ENCODE measurements around the gene ZNF598.
"Not testable (repeated sequence)": the region's sequence is repeated elsewhere in the genome, so short reads cannot be mapped to it uniquely, and the experiment has no call there.

The ZNF598 gene

GRCh38 chr16:1975432-1976215 is 34.0 kb downstream of the ZNF598 start:
- DNase-seq (ENCODE audit: low read depth in 2 of 2), result no peak

DNA sequence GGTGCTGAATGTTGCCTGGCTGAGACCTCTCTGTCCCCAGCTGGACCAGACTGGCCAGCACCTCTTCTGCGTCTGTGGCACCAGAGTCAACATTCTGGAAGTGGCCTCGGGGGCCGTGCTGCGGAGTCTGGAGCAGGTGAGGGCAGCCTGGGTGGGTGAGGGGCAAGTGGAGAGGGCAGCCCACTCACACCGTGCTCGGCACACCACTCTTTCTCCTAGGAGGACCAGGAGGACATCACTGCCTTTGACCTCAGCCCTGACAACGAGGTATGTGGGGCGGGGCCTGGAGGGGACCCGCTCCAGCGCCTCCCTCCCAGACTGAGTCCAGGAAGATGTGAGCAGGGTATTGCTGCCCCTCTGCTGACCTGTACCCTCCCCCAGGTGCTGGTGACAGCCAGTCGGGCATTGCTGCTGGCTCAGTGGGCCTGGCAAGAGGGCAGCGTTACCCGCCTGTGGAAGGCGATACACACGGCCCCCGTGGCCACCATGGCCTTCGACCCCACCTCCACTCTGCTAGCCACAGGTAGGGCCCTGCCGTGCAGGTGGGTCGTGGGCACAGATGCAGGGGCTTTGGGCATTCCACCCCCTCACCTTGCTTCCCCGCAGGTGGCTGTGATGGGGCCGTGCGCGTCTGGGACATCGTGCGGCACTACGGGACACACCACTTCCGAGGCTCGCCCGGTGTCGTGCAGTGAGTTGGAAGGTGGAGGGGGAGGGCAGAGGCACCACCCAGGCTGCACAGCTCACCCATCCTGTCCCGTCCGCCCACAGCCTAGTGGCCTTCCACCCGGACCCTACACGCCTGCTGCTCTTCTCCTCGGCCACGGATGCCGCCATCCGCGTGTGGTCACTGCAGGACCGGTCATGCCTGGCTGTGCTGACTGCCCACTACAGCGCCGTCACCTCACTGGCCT is 35.2 kb downstream of the ZNF598 start:
- no peak for DNase-seq (ENCODE audit: low read depth in 2 of 2)

- no peak for DNase-seq (ENCODE audit: low read depth in 2 of 2)
These were observed 36.0 kb downstream of the ZNF598 start for GRCh38 chr16:1973461-1974156.

- no peak for DNase-seq (ENCODE audit: low read depth in 2 of 2)
These were observed 37.1 kb downstream of the ZNF598 start for GRCh38 chr16:1972490-1972877.

DNA sequence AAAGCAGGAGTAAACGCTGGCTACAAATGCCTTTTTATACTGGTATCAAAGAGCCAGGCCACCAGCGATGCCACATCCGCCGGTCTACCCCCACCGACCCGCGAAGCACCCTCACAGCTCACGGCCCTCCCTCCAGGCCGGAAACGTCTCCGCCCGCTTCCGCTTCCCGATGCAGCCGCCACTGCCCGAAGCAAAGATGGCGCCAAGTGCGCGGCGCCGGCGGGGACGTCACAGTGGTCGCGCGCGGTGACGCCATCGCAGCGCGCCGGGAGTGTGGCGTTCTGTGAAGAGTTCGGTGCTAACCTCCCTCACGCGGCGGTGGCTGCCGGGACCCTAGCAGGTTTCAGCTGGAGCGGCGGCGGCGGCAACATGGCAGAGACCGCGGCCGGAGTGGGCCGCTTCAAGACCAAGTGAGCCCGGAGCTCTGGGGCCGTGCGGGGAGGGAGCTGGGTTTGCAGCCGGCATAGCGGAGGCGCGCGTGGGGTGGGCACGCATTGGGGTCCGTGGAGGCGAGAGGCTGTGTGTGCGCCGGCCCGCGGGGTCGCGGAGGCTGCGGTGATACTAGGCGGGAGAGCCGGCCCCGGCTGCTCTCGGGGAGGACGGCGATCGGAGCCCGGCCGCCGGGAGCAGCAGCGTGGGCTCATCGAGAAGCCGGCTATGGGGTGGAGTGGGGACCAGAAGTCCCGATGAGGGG is 37.7 kb downstream of the ZNF598 start, which contains the start of gene TBL3:
TSS of gene TBL3 (plus strand) at position 258 of the 694 bp plus-strand sequence. CDS start at position 370, 112 bp downstream.
- peak; percentile 91 to 95 for DNase-seq (ENCODE audit: low read depth in 2 of 2)

DNA sequence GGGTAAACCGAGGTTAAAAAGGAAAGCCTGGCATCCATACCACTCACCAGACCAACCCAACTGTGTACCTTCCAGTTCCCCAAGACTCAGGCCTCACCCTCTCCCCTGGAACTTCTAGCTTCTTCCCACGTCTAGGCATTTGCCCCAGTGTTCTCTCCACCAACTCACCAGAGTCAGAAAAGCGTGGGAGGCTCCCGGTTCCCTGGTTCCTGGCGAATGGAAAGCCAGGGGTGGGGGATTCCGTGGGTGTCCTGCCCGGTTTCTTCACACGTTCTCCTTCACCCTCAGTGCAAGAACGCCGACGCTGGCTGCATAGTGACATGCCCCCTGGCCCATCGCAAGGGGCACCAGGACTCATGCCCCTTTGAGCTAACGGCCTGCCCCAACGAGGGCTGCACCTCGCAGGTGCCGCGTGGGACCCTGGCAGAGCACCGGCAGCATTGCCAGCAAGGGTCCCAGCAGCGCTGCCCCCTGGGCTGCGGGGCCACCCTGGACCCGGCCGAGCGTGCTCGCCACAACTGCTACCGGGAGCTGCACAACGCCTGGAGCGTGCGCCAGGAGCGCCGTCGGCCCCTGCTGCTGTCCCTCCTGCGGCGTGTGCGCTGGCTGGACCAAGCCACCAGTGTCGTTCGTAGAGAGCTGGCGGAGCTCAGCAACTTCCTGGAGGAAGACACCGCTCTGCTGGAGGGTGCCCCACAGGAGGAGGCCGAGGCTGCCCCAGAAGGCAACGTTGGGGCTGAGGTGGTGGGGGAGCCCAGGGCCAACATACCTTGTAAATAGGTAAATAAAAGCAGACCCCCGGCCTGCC is 41.3 kb downstream of the ZNF598 start:
- no peak for DNase-seq (ENCODE audit: low read depth in 2 of 2)

- no peak for DNase-seq (ENCODE audit: low read depth in 2 of 2)
These were observed 43.2 kb downstream of the ZNF598 start, which contains the start of gene RNF151 for GRCh38 chr16:1966460-1966859. RNF151 (plus strand) TSS chr16:1966856; CDS start chr16:1966882, 26 bp downstream.

- DNase-seq (ENCODE audit: low read depth in 2 of 2), result no peak
These were observed 44.1 kb downstream of the ZNF598 start for GRCh38 chr16:1965396-1966001.

GRCh38 chr16:1964506-1965395 is 44.9 kb downstream of the ZNF598 start, which contains the start of gene RPS2:
RPS2 (minus strand) TSS chr16:1964826; CDS start chr16:1964625, 201 bp downstream.
- peak; percentile 92 to 94 for DNase-seq (ENCODE audit: low read depth in 2 of 2)

DNA sequence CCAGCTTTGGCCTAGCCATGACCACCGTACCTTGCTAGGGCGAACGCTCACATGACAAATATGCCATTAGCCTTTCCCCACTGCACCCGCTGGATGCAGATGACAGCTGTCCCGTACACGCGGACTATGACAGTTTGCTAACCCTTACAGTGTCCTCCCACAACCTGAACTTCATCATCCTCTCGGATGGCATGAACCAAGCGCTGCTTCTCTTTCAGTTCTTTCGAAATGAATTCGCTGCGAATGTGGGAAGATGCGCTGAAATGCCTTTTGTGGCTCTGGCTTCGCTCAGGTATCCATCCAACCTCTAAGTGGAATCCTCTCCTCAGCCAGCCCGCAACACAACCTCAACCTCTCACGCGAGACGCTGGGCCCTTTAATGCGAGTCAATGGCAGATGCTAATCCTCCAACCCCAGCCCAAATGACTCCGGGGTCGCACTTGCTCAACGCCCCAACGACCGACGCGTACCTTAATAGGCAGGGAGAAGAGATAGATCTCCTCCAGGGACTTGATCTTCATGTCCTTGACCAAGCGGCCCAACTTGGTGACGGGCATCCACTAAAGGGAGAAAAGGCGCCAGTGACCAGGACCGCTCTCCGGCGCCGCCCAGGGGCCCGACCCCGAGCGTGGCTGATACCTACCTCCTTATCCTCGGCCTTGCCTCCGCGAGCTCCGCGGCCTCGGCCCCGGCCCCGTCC is 45.7 kb downstream of the ZNF598 start:
- no peak for DNase-seq (ENCODE audit: low read depth in 2 of 2)

GRCh38 chr16:1962161-1963153 is 47.2 kb downstream of the ZNF598 start:
- not testable (repeated sequence) for DNase-seq (ENCODE audit: low read depth in 2 of 2)

DNA sequence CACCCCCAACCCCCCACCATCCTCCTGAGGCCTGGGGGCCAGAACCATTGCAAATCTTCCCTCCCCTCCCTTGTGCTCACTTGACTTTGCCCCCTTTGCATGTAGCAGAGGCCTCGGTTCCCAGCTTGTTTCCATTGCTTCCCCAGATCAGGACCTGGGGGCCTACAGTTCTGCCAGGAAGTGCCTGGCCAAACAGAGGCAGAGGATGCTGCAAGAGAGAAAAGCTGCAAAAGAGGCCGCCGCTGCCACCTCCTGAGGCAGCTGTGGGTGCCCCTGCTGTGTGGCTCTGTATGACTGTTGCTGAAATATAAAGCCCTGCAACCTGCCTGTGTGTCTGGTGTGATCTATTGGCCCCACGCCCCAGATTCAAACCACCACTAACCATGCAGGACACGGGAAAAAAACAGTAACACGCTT is 48.0 kb downstream of the ZNF598 start:
- no peak for DNase-seq (ENCODE audit: low read depth in 2 of 2)

GRCh38 chr16:1960665-1961630 is 48.7 kb downstream of the ZNF598 start:
- DNase-seq (ENCODE audit: low read depth in 2 of 2), result no peak

DNA sequence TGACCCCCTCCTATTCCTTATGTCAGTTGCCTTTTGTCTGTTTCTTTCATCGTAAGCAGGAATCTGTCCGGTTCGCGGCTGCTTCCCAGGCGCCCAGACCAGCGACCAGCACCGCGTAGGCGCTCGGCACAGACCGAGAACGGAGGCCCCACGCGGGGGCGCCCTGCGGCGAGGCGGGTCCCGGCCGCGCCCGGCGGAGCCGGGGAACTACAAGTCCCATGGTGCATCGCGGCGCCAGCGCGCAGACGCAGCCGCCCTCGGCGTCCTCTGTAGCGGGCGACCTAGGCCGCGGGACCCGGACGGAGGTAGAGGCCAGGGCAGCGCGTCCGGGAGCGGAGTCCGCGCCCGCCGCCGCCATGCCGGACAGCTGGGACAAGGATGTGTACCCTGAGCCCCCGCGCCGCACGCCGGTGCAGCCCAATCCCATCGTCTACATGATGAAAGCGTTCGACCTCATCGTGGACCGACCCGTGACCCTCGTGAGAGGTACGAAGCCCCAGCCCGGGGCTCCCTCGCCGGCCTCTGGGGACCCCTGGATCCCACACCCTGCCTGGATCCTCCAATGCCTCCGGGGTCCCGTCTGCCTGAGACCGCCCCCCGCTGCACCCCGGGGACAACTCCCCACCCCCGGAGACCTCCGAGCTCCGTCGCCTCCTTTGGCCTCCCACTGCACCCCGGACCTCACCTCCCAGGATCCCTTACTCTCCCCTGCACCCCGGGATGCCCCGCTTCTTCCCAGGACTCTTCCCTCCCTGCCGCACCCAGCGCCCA is 50.2 kb downstream of the ZNF598 start, which contains the start of gene NDUFB10:
TSS of gene NDUFB10 (plus strand) at position 270 of the 771 bp plus-strand sequence. CDS start at position 357, 87 bp downstream.
- peak; percentile 77 to 88 for DNase-seq (ENCODE audit: low read depth in 2 of 2)
